SK-N-DZ (cell line): ENCODE results near the gene SIX6. TPM values are rescaled to one million over a fixed set of nuclear protein-coding genes. Genes with fewer than 3 reads are reported as not detected.
"Not testable (repeated sequence)": the region's sequence is repeated elsewhere in the genome, so short reads cannot be mapped to it uniquely, and the experiment has no call there.

Experiments
- DNase-seq: peaks from one replicate; pipeline ENCODE4 v3.0.0-alpha.2; 2015; ENCODE audit warnings: low spot score
- polyA plus RNA-seq, 2 experiments: library from polyadenylated mRNA; depleted of rRNA; stranded (reverse); fragments of >200 nt; gene quantifications; 2 replicates each; pipeline ENCODE4 v1.2.3, GENCODE V29; 2014

SIX6 gene
- polyA plus RNA-seq (2014; cell fraction: cytosol; rRNA removed), result not detected in 2 replicates
- polyA plus RNA-seq (2014; cell fraction: nucleus; rRNA removed), result not detected in 2 replicates

DNA sequence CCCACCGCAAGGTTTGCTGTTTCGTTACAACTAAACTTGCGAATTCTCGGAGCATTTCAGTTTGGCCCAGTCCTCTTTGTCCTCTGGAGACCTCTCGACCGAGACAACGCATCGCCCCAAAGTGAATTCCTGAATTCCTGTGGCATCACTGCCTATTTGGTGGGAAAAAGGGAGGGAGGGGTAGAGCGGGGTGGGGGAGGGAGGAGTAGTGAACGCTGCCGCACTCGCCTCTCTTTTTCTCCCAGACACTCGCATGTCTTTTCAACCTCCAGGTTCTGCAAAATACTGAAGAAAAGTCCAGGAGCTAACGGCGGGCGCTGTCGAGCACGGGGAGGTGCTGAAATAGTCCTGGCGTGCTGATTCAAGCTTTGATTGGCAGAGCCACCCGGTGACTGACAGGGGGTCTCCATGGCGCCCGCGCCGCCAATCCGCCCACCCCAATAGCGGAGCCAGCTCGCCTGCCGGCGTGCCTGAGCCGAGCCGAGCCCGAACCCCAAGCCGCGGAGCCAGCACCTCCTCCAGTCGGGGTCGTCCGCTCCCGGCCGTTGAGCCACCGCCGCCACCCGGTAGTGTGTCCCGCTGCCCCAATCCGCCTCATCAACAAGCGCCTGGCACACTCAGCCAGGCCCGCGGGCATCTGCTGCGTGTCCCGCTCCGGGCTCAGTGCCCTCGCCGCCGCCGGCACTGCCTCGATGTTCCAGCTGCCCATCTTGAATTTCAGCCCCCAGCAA is at the start of gene SIX6:
SIX6 (plus strand) TSS at position 440 of the 731 bp plus-strand sequence; CDS start at position 693, 253 bp downstream.
- DNase-seq, result no peak

DNA sequence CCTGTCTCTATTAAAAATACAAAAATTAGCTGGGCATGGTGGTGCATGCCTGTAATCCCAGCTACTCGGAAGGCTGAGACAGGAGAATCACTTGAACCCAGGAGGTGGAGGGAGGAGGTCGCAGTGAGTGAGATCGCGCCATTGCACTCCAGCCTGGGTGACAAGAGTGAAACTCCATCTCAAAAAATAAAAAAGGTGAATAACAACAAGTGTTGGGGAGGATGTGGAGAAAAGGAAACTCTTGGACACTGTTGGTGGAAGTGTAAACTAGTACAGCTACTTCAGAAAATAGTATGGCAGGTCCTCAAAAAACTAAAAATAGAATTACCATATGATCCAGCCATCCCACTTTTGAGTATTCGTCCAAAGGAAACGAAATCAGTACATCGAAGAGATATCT is 28.7 kb upstream of the SIX6 start:
- not testable (repeated sequence) for DNase-seq

DNA sequence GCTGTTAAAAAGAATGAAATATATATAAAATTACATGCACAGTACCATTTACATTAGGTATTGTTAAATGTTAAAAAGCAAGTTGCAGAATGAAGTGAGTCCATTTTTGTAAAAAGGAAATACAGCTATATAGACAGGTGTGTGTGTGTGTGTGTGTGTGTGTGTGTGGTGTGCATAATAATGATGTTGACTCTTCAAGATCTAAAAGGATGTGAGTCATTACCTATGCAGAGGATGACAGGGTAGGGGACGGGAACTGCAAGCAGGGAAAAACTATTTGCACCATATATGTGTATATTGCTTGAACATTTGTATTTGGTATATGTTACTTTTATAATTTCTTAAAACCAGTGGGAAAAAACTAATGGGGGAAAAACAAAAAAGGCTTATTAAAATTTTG is 26.2 kb upstream of the SIX6 start:
- no peak for DNase-seq

DNA sequence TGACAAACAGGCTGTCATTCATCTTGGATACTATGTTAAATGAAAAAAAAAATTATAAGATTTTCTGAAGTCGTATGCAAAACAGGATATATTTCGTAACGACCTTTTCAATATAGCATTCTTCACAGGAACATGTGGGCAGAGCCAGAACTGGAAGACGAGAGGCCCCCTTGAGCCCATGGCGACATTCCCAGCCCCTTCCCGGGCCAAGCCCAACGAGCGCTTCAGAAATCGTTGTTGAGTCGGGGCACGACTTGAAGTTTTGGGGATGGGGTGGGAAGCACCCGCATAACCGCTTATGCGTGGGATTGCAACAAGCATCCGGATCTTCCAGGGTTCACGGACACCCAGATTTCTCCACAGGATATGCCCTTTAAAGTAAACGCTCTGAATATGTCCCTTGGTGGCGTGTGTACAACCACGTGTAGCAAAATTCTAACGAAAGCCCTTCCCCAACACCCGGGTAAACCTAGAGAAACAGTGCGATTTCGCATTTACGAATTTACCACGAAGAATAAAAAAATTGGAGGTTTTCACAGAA is 23.8 kb upstream of the SIX6 start:
- no peak for DNase-seq

DNA sequence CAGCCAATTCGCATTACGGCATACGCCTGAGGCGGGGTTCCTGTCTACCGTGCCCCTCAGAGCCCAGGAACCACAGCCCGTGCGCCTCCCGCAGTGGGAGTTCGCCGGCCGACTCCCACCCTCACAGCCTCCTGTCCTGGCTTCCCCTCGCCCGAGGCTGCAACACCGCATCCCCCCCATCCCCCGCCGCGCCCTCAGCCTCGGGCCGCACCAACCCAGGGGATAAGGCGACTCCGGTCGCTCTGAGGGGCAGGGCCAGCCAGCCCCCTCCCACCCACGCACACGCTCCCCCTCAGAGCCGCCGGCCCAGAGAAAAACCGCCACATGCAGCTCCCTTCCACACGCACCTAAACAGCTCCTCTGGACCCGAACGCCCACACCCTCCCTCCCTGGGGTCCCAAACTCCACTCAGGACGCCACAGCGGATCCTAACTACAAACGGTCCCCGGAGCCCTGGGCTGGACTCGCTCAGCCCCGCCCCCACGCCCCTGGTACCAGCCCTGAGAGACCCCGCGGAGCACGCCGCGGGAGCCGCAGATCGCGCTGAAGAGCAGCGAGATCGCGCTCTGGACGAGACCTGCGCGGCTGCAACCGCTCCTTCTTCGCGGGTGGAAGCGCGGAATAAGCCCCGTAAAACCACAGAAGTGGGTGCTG is 23.2 kb upstream of the SIX6 start, which contains the start of gene C14orf39:
C14orf39 (minus strand) TSS at position 466 of the 654 bp plus-strand sequence. CDS start 985 bp downstream, outside the sequence.
- peak; percentile 54 for DNase-seq

DNA sequence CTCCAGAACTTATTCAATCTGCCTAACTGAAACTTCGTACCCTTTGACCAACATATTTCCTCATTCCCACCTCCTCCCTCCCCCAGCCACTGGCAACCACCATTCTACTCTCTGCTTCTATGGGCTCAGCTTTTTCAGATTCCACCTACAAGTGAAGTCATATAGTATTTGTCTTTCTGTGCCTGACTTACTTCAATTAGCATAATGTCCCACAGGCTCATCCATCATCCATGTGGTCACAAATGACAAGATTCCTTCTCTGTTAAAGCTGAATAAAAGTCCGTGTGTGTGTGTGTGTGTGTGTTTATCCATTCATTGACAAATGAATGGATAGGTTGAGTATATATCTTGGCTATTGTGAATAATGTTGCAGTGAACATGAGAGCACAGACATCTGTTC is 21.7 kb upstream of the SIX6 start:
- no peak for DNase-seq

DNA sequence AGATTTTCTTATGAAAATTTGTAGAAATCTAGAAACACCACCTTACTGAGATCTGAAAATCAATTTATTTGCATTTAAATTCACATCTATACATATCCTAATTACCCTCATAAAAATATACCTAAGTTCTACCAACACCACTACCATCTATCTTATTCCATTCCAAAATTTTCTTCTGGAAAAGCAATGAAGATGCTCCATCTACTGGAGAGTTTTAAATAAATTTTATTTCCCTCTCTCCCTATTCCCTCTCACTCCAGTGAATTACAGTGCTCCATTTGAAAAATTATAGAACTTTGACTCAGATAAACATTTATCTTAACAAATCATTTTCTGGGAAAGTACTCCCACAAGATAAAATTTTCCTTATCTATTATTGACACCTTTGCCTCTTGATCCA is 20.8 kb upstream of the SIX6 start:
- DNase-seq, result no peak

DNA sequence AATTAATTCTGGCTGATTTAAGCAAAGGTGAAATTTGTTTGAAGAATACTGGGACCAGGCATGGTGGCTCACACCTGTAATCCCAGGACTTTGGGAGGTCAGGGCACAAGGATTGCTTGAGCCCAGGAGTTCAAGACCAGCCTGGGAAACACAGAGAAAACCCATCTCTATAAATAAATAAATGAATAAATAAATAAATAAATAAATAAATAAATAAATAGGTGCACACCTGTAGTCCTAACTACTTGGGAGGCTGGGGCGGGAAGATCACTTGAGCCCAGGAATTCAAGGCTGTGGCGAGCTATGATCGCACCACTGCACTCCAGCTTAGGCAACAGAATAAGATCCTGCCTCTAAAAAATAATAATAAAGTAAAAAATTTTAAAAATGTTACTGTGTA is 18.7 kb upstream of the SIX6 start:
- no peak for DNase-seq

DNA sequence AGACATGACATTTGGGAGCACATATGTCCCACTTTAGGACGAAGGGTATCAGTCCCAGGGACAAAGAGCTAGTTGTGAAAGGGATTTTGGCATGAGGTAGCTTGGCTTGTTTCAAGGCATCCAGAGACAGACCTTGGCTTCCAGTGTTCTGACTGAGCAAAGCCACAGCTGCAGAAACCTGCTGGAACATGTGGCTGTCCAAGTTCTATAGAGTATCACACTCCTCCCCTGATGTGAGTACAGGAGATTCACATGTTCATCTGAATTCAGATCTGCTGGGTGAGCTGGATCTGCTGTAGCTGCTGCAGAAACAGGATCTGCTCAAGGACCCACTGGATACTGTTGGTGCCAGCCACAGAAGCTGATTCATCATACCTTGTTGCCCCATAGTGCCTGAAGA is 13.0 kb upstream of the SIX6 start:
- DNase-seq, result no peak

DNA sequence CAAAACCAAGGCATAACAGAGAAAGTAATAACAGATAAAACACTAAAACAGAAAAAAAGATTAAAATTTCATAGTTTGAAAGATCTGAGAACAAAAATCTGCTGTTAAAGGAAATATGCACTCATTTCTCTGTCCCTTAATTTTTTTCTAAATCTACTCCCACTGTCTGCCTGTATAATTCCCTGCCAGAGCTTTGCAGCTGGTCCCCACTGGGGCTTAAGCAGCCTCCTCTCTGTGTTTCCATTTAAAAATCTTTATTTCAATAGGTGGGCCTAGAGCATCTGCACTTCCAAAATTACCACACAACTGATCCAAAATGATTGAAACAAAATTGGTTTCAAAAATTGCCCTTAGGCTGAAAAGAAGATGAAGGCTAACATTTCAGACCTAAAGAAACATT is 6.4 kb upstream of the SIX6 start:
- no peak for DNase-seq

DNA sequence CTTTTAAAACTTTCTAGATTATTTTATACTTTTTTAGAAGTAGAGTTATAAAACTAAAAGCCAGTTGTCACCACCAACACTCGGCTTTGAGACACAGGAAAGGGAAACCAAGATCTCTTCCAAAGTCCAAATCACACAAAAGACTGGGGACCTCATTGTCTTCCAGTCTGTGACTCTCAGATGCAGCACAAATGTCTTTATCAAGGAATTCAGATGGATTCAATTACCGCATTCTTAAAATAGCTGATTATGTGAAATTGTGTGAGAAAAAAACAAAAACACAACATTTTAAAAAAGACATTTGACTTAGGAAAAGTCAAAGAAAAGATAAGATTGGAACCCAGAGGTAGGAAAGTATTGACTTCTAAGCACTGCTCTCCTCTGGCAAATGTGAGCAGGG is 3.5 kb upstream of the SIX6 start:
- no peak for DNase-seq

DNA sequence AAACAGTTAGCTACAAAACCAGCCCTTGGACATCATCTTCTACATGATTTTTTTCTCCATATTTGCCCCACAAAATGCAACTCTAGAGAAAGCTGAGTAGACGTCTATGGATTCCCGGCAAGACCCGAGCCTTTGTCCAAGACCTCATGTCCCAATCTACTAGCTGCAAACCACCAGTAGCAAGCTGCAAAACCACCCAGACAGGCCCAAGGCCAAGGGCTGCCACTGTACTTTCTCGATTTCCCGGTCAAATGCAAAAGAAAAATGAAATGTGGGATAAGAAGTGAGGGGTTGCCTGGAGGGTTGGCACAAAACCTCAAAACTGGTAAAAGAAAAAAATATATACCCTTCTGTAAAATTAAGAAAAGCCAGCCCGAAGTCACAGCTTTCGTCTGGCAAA is 2.9 kb upstream of the SIX6 start:
- no peak for DNase-seq

DNA sequence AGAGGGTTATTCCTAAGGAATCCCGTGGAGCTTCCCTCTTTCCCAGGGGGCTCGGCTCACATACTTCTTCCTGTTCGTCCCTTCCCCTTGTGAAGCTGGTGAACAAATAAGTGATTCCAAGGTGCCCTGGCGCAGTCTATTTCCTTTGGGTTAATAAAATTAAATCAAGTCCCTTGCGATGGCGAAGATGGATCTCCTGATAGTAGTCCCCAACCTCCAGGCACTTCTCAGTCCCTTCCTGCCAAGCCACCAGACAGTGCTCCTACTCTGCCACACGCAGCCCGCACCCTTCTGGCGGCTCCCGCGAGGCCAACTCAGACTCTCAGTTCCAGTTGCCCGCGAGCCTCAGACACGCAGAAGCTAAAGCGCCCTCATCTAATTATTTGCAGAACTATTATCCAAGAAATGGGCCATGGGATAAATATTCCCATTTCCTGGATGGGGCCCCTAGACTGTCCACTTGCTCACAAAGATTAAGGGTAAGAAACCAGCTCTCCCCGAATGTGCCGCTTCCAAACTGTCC is 2.4 kb upstream of the SIX6 start:
- DNase-seq, result no peak

DNA sequence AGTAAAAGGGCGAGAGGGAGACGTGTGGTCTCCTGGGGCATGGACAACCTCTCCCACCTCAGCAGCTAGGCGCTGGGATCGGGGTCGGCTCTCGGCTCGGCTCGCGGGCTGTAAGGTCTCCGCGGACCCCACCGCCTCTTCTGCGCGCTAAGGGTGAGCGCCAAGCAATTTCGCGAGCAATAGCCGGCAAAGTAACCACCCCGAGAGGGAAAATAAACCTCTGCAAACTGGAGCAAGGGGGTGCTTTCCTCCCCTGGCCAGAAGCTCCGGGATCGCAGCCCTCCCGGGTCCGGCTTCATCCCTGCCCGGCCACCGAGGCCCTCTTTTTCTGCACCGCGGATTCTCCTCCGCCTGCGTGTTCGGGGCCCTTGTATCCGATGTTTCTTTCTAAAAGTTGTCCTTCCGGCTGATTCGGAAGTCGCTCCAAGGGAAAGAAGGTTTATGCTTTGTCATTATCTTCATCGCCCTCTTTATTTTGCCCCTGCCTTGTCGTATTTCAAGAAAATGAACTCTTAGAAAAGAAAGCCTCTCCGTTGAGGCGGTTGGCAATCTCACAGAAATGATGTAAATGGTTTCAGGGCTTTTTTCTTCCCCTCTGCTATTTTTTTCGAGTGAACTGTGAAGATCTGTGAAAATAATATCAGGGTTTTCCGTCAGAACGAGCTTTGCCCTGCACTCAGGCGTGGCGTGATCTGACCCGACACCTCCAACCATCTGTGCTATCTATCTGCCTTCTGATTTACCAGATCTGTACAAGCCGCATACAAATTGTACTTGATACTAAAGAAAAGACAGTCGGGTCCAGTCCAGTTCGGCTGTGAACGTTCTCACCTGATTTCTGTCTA is 1.7 kb upstream of the SIX6 start:
- no peak for DNase-seq

DNA sequence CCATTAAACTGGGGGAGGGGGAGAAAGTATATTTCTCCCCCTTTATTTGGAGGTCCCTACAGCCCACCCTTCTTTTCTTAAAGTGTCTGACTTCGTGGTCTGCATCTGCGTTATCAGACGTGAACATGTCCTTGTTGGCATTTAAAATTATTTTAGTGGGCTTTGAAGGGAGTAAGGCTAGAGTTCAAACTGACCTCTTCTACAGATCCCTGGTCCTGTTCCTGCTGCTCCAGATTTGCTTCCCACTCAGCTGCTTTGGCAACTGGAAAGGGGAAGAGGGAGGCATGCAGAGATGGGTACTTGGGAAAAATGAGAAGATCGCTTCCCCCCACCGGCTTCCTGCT is 611 bp upstream of the SIX6 start:
- no peak for DNase-seq

DNA sequence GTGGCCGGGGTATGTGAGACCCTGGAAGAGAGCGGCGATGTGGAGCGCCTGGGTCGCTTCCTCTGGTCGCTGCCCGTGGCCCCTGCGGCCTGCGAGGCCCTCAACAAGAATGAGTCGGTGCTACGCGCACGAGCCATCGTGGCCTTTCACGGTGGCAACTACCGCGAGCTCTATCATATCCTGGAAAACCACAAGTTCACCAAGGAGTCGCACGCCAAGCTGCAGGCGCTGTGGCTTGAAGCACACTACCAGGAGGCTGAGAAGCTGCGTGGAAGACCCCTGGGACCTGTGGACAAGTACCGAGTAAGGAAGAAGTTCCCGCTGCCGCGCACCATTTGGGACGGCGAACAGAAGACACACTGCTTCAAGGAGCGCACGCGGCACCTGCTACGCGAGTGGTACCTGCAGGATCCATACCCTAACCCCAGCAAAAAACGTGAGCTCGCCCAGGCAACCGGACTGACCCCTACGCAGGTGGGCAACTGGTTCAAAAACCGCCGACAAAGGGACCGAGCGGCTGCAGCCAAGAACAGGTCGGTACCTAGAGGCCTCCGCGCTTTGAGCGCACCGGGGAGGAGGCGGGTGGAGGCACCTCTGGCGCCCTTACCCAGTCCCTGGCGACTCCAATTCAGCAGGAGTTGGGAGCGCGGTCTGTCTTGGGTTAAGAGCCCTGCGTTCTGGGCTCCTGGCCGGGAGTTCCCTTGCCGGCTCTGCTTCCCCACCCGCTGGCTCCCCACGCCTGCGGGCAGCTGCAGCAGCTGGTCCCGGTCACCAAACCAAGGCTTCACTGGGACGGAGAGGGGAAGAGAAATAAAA is 700 bp downstream of the SIX6 start:
- DNase-seq, result no peak

DNA sequence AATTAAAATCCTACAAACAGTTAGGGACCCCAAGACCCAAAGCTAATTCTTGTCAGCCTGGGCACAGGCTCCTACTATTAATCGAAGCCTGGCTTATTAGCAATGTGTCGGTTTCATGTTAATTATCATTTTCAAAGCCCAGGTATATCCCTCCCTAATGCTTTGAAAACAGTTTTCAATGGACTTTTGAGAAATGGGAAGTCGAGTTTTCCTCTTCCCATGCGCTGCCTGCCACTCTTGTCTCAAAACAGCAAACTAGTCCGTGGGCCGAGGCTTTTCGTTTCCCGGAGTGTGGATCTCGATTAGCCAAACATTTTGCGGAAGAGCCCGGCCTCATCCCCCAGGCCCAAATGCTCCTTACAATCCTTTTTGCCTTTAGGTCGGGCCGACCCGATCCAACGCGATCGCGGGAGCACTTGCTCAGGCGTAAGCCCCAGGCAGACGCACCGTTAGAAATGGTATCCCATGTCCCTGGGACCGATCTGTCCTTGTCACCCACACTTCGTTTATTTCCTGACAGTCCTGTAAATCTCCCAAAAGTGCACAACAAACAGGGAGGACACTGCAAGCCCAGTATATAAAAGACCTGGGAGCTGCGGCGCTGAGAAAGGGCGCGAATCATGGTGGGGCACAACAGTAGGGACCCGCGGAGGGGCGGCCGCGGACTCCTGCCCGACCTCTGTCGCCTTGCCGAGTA is 1.5 kb downstream of the SIX6 start:
- DNase-seq, result no peak

DNA sequence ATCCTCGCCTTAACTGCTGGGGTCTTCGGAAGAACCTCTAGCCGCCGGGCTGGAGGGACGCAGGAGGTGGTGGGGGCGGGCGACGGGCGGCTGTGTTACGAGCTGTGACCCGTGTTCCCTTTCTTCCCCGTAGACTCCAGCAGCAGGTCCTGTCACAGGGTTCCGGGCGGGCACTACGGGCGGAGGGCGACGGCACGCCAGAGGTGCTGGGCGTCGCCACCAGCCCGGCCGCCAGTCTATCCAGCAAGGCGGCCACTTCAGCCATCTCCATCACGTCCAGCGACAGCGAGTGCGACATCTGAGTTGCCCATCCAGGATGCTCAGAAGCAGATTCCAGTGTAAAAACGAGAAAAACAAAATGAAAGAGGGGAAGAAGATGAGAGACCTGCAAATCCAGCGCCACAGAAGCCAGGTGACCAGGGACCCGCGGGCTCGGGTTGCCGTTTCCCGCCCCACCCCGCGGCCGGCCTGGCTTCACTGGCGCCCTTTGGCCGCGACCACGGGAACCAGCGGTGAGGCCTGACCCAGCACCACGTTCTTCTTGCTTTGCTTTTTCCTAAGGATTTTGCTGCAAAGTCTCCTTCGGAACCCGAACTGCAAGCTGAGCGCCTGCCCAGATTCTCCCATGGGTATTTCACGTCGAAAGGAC is 2.1 kb downstream of the SIX6 start:
- no peak for DNase-seq

DNA sequence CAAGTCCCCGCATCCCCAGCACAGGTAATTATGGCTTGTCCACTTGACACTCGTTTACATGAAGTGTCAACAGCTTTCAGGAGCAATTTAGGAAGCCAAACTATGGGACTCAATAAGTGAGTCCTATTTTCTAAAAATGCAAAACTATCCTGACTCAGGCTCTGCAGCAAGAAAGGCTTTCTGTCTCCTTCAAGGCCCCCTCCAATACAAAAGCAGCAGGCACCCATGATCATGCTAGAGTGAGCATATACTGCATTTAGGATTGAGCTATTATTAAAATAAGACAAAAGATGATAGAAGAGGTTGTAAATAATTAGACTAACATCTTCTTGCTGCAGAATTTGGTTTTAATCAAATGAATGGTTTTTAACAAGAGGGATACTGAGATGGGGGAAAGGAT is 3.2 kb downstream of the SIX6 start:
- DNase-seq, result no peak
